GM12892 (cell line): ENCODE data around the gene RPTOR.

Experiments
- POLR2A ChIP-seq: IDR thresholded peaks from 2 replicates; pipeline ENCODE4 v1.6.1; 2011; ENCODE audit warnings: low read depth, low read length, control low read depth
- POLR2AphosphoS5 ChIP-seq: IDR thresholded peaks from 2 replicates; pipeline ENCODE4 v1.6.1; 2011; ENCODE audit warnings: low read depth, low read length, control low read depth
- TAF1 ChIP-seq: IDR thresholded peaks from 2 replicates; pipeline ENCODE4 v1.6.1; 2011; ENCODE audit warnings: low read depth, mild to moderate bottlenecking, control low read depth, low read length, borderline replicate concordance

DNA sequence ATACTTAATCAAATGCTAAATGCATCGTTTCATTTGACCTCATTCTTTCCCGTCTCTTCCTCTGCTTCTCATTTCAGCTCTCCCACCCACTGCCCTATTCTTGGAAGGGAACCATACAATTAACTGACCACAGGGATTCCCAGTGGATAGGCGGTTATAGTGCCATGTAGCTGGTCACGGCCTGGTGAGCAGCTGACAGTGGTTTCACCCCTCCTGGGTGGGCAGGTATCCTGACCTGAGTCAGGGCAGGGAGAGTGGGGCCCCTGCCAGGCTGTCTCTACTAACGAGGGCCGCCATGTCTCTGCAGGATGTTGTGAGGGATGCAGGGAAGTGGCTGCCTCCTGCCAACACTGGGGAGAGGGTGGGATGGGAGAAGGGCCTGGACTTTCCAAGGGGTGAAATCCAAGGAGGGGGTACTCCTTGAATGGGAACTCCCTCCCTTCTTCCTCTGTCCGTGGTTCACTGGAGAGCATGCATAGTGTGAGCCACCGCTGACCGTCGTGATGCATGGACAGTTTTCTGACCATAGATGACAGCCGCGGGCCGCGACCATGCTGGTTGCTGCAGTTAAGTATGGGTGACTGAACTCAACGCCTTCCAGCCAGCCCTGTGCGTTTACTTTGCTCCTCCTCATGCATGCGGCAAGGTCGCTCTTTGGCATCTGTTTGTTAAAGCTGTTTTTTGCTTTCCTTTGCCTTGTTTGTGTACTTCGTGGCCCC is 95.9 kb downstream of the RPTOR start:
- TF ChIP-seq POLR2A (no peak), POLR2AphosphoS5 (no peak), TAF1 (no peak)
